NCI-H128 (cell line): ENCODE data around the gene PAX7.

Experiments used
- DNase-seq: peaks from one replicate; lab custom pipeline; 2025; ENCODE audit not compliant: unreplicated experiment; lab: John Stamatoyannopoulos, UW

Gene PAX7

GRCh38 chr1:18618546-18619466 is 11.8 kb upstream of the PAX7 start:
- no peak for DNase-seq

DNA sequence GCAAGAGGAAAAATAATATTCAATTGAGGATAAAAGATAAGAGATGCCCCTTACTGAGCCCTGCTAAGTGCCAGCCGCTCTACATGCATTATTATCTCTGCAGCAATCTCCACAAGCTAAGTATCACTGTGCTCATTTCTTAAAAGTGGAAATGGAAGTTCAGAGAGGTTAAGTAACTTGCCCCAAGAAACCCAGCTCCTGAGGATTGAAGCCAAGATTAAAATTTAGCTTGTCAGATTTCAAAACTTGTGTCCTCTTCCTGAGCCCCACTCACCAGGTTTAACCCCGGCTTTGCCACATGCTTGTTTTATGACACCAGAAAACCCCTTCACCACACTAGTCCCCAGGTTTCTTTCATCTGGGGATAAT is 11.2 kb upstream of the PAX7 start:
- no peak for DNase-seq

GRCh38 chr1:18628511-18628910 is 2.1 kb upstream of the PAX7 start:
- DNase-seq = no peak

GRCh38 chr1:18629659-18630510 is 761 bp upstream of the PAX7 start:
- no peak for DNase-seq

DNA sequence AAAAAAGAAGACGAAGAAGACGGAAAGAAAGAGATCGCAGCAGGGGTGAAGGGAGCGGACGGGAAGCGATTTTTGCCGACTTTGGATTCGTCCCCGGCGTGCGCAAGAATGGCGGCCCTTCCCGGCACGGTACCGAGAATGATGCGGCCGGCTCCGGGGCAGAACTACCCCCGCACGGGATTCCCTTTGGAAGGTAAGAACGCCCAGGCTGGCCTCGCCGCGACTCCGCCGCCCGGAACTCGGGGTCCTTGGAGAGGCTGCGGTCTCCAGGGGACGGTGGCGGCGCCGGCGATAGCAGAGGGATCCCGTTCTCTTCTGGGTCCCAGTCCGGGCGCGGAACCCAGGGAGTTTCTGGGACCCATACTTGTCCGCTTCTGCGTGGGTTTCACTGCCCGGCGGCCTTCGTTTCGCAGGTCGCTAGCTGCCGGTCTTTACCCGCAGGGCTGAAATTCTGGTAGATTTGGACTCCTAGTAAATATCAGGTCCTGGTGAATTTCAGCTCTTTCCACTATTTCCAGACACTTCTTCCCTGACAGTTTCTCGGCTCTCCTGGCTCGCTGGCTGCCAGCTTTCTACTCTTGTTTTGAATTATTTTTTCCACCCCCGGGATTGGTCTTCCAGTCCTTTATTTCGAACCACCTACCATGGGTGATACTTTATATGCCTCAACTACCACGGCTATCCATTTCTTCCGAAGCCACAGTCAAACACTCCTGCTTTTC is 1.0 kb downstream of the PAX7 start:
- DNase-seq = no peak

- no peak for DNase-seq
These were observed 1.6 kb downstream of the PAX7 start for GRCh38 chr1:18632218-18632588.

- DNase-seq = no peak
These were observed 2.3 kb downstream of the PAX7 start for GRCh38 chr1:18632783-18633421.

- DNase-seq = no peak
These were observed 2.9 kb downstream of the PAX7 start for GRCh38 chr1:18633422-18634155.

DNA sequence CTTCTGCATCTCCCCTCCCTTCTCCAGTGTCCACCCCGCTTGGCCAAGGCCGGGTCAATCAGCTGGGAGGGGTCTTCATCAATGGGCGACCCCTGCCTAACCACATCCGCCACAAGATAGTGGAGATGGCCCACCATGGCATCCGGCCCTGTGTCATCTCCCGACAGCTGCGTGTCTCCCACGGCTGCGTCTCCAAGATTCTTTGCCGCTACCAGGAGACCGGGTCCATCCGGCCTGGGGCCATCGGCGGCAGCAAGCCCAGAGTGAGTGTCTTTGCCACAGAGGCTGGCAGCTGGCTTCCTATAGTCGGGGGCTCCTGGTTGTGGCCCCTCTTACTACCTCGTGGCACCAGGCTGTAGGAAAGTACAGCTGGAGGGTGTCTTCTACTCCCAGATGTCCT is 3.6 kb downstream of the PAX7 start:
- no peak for DNase-seq

GRCh38 chr1:18635070-18635577 is 4.5 kb downstream of the PAX7 start:
- DNase-seq = no peak

DNA sequence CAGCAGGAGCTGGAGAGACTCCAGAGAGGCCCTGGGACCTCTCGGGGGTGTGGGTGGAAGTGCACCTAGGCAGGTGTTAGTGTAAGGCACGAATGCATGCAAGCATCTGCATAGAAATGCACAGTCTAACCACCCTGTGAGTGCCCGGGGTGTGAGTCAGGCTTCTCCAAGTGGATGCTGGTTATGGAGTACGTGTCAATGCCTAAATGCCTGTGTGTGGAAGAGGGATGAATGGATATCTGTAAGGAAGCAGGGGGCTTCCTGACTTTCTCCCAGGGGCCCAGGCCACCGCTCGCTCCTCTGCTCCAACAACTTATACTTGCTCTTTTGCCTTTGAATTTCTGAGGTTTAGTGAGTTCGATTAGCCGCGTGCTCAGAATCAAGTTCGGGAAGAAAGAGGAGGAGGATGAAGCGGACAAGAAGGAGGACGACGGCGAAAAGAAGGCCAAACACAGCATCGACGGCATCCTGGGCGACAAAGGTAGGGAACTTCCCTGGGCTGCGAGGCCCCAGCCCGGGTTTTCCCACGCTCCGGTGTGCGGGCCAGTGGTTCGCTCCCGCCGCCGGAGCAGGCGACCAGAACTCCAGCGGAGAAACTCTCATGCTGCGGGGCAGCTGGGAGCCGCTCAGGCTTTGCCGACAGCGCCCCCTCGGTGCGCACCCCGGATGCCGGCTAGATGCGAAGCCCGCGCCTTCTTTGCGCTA is 5.4 kb downstream of the PAX7 start:
- DNase-seq = no peak

DNA sequence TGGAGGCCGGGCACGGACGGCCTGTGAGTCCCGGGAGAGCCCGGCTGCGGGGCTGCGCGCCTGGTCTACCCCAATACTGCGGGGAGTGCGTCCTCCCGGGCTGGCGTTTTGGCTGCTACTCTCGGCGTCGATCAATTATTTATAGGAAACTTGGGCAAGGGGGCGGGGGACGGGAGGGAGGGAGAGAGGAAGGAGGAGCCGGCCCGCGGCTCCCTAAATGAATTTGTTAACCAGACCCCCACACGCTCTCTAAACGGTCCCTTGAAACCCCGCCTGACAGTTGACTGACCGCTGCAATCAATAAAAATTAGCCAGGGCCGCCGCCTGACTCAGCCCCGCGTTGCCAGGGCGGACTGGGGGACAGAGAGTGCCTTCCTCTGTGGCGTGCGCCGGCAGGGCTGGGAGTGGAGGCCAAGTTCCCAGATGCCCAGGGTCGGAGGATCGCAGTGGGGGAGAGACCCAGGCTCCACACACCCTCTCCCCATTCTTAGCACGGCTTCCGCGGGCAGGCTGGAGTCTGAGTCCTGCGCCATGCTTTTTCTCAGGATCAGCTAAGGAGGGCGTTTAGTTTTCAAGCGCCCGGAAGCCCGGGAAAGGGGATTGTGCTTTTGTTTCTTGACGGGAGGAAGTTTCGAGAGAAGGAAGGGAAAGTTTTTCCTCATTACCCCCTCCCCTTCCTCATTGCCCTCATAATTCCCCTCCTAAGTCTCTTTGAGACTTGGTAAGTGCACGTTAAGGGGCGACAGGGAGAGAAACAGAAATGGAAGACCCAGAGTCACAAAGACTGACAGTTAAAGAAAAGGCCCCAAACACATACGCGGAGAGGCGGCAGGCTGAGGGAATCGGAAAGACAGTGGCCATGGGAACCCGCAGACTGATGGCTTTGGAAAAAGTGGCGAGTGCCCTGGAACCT is 6.2 kb downstream of the PAX7 start:
- no peak for DNase-seq

GRCh38 chr1:18637511-18637960 is 6.9 kb downstream of the PAX7 start:
- no peak for DNase-seq

DNA sequence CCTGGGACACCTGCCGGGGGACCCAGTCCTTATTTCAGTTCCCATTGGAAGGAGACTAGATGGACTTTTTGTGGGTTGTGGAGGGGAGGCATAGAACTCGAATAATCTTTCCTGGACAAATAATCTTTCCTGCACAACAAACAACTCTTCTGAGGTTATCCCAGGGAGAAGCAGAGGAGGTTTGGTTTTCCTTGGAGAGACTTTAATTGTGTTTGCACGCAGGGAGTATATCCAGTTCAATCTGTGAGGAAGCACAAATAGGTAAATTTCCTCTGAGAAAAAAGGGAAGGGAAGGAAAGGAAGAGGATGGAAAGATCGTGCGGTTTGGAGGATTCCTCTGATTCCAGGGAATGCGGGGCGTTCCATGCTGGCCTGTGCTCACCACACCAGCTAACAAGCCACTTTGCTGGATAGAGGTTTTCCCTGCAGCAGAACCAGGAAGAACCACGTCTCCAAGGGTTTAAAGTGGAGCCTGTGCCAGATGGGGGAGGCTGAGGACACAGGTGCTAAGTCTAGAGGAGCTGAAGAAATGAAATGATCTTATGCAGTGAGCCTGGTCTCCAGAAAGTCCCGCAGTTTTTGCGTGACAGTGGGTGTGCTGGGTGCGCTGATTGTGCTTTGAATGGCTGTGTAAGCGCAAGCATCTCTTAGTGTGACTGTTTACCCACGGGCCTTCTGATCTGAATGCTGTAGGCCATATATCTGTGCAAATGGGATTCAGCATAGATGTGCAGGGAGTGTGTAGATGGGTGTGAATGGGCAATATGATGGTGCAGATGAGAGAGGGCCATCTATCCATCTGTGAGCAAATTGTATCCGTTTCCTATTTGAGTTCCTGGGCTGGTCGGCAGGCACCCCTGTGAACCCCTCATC is 7.6 kb downstream of the PAX7 start:
- no peak for DNase-seq

- DNase-seq = no peak
These were observed 8.3 kb downstream of the PAX7 start for GRCh38 chr1:18638835-18639364.

GRCh38 chr1:18639368-18640055 is 8.9 kb downstream of the PAX7 start:
- DNase-seq = no peak
